HG02642 (cell line): ENCODE data around the gene RAPH1.

ENCODE experiments used
- ATAC-seq: cut with Tn5 transposase; IDR thresholded peaks from one replicate; pipeline ENCODE4 v1.9.1; 2021; ENCODE audit warnings: mild to moderate bottlenecking; ENCODE audit not compliant: unreplicated experiment, poor library complexity

RAPH1 gene

DNA sequence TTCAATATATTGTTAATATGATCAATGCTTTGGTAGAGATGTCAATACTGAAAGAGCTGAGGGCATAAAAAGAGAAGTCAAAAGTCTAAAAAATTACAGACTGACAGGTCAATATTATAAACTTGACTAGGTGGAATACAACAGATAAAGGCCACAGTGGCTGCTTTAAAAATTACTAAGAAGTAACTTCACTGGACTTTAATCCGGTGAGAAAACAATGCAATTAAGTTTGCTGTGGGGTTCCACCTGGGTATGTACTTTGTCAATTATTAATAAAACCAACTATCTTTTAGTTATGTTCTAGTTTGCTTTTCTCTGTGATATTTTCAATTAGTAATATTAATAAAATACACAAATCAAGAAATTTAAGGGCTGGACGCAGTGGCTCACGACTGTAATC is 44.7 kb downstream of the RAPH1 start:
- ATAC-seq: no peak

GRCh38 chr2:203489531-203489930 is 45.6 kb downstream of the RAPH1 start:
- ATAC-seq: no peak

- peak; percentile 72 for ATAC-seq
These were observed 50.6 kb downstream of the RAPH1 start for GRCh38 chr2:203484266-203485112.

- ATAC-seq: no peak
These were observed 54.5 kb downstream of the RAPH1 start for GRCh38 chr2:203480623-203481022.

DNA sequence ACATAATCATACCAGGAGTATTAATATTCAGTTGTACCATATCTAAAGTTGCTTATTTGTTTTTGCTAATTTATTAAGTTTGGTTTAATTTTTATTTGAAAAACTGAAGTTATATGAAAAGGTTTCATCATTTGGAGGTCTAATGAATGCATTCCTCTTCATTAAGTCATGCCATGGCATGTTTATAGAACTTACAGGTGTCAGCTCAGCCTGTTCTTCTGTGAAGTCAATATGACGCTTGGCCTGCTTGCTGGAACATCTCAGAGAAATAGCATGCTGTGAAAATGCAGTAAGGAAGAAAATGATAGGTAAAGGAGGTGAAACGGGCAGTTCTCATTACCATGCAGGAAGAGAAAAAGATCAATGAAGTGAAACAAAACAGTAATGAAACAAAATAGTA is 58.2 kb downstream of the RAPH1 start:
- ATAC-seq: no peak

DNA sequence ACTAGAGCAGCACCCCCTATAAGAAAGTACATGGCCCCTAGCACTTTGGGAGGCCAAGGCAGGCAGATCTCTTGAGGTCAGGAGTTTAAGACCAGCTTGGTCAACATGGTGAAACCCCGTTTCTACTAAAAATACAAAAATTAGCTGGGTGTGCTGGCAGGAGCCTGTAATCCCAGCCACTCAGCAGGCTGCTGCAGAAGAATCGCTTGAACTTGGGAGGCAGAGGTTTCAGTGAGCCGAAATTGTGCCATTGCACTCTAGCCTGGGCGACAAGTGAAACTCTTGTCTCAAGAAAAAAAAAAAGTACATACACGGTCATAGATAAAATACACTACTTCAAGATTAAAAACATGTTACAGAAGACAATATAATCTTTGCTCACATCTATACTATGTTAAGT is 63.8 kb downstream of the RAPH1 start:
- ATAC-seq: no peak

DNA sequence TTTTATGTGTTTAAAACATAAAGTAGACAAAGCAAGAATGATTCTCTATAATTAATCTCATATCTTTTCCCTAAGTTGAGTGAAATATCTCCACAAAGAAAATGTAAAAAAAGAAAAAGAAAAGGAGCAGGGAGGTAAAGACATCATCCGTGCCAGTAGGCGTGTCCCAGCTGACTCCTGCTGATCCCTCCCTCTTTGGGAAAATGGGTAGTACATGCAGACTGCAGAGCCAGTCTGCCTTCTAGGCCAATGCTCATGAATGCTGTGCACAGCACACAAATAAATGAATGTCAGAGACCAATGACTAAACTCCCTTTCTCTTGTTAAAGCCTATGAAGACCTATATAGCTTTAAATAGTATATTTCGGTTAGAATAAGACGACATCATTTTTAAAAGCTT is 64.7 kb downstream of the RAPH1 start:
- ATAC-seq: no peak

DNA sequence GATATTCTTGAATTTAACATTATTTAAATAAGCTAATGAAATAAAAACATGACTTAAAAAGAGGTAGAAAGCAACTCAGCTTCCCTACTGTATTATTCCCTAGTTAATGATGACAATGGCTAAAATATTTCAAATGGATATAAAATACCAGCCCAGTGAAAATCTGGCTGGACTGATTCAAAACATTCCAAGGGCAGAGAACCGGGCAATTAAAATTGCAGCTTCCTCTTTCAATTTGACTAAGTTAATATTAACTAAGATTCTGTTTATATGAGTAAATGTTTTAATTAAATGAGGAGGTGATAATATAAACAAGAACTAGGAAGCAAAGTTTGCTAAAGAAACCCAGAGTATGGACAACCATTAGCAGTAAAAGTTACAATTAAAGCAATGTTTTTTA is 65.6 kb downstream of the RAPH1 start:
- ATAC-seq: no peak

DNA sequence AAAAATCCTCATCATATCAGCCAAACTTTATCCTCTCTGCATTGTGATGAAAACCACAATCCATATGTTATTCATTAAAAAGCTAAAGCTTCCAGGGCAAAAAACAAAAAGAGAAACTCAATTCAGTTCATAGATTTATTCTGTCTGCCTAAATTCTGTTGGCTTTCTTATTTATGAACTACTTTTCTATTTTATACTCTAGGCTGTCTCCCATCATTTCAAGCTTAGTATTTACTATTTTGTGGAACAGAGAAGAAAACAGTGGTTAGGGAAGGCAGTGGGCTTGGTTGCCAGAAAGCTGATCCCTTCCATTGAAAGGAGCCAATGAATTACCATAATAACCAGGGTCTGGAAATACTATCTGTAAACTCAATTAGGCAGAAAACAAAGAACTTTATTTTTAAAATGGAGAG is 71.8 kb downstream of the RAPH1 start:
- no peak for ATAC-seq

DNA sequence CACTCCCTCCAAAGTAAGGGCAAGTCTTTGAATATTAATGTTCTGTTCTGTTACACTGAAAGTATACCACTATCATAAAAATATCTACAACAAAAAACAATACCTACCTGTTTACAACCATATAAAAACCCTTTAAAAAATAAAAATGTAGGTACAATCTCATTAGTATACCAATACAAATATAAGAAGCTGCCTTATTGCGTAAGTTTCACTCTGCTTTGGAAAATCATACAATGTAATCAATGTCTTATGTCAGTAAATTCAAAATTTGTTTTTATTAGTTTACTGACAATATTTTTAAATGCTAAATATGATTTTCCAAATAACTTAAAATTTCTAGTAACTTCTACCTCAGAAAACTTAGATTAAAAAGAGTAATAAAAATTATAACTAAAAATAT is 72.8 kb downstream of the RAPH1 start:
- no peak for ATAC-seq

- ATAC-seq: no peak
These were observed 73.4 kb downstream of the RAPH1 start for GRCh38 chr2:203461746-203462145.

DNA sequence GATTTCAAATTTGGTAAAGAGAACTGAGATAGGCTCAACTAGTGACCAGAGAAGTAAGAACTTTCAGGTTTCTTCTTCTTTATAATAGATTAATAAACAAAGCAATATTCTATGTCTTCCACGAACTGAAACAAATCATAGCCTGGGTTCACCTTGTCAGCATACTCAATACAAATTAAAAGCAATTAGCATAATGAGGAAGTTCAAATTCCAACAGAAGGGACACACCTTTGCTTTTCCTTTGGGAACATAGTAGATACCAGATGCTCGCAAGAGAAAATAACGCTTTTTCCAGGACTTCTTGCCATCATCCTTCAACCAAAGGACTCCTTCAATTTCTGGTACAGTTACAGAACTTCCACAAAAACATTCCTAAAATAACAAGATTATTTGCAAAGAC is 79.9 kb downstream of the RAPH1 start:
- no peak for ATAC-seq

- ATAC-seq: no peak
These were observed 81.1 kb downstream of the RAPH1 start for GRCh38 chr2:203453858-203454451.

DNA sequence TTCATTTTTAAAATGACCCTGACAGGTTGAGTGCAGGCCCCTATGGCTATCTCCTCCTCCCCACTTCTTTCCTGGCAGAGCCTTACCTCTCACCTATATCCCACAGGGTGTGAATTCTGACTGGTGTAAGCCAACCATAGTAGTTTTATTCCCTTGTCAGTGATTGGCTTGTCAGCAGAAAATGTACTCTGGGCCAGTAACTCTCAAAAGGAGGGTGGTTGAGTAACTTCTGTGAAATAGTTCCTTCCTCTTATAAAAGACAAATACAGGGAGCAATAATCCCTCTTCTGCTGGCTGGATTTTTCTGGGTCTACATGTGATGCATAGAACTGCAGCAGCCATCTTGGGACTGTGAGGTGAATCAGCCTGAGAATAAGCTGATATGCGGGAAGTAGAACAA is 83.4 kb downstream of the RAPH1 start:
- ATAC-seq: no peak

DNA sequence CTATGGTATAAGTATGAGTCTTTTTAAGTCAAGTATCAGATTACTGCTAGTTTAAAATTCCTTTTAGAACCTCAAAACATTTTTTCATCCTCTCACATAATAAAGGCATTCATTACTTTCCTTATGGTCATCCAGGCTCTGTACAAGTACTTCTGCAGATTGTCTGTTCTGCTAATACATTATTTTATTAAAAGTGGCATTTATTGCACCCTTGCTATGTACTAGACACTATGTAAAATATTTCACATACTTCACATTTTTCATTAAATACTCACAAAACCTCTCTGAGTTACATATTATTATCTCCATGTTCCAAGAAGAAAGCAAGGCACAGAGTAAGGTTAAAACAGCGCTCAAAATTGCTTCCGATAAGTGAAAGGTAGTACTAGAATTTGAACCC is 84.1 kb downstream of the RAPH1 start:
- no peak for ATAC-seq

GRCh38 chr2:203450561-203450960 is 84.5 kb downstream of the RAPH1 start:
- ATAC-seq: no peak

DNA sequence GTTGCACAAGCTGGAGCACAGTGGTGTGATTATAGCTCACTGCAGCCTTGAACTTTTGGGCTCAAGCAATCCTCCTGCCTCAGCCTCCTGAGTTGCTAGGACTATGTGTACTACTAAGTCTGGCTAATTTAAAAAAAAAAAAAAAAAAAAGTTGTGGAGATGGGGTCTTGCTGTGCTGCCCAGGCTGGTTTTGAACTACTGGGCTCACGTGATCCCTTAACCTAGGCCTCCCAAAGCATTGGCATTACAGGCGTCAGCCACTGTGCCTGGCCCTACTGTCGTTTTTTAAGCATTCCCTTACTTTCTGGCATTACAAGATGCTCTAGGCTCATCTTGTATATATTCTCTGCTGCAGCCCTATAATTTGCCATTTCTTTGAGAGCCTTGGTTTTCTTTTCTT is 88.3 kb downstream of the RAPH1 start:
- ATAC-seq: no peak

DNA sequence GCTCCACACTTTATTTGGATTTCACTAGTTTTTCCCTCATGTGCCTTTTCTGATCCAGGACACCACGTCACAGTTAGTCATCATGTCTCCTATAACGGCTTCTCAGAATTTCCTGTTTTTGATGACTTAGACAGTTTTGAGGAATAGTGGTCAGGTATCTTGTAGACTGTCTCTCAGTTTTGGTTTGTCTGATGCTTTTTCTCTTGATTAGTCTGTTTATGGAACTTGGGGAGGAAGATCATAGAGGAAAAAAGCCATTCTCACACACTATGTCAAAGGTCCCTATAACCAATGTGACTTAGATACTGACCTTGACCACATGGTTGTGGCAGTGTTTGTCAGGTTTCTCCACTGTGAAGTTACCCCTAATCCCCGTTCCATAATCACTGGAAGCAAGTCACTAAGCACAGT is 89.0 kb downstream of the RAPH1 start:
- no peak for ATAC-seq

DNA sequence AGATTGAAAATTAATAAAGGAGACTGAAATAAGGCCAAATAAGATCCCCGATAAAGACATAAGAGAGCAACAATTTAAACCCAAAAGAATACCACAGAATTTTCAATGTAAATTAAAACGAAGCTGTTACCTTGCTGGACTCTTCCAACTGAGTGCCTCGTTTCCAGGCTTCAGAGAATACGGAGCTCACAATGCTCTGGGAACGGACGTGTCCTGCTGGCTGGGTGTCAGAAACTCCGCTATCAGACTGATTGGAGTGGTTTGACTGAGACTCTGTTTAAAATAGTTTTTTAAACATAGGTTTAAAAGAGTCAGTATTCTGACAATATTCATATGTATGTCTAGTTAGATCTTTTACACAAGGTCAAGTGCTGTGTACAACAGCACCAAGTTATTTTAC is 90.4 kb downstream of the RAPH1 start:
- no peak for ATAC-seq

- no peak for ATAC-seq
These were observed 92.6 kb downstream of the RAPH1 start for GRCh38 chr2:203442463-203442862.

DNA sequence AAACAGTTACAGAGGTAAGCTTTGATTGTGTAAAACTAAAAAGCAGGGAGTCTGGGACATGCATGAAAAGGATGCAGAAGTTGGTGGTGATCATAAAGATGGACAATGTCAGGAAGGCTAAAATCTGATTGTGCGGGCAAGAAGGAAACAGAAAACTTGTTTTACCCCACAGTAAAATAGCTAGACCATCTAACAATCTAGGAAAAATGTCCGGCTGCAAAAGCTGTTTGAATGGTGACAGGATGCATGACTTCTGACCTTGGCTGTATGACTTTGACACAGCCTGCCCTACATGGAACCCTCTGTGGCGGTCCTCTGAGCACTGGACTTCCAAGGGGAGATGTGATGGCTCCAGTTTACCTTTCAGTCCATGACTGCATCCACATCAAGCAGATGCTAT is 93.6 kb downstream of the RAPH1 start:
- ATAC-seq: no peak

- no peak for ATAC-seq
These were observed 94.4 kb downstream of the RAPH1 start for GRCh38 chr2:203440671-203441070.
